Ovary (tissue), 9 donors: Measurements from ENCODE around the gene EEFSEC. TPM values are rescaled to one million over a fixed set of nuclear protein-coding genes. Genes with fewer than 3 reads are reported as not detected.

Experiments
- DNase-seq, 5 donors: peaks; one replicate each; pipeline ENCODE4 v3.0.0-alpha.2; 2019 to 2020
- H3K27ac ChIP-seq, 2 donors: fragments of 200-600 bp; one replicate each; pipeline versions ENCODE4 v1.5.1 to v1.8.0; 2019 to 2022
- H3K27me3 ChIP-seq: fragments of 200-600 bp; one replicate; pipeline ENCODE4 v1.8.0; 2022
- H3K36me3 ChIP-seq: fragments of 200-600 bp; sonication (generic); one replicate; pipeline ENCODE4 v1.5.1; 2019
- H3K4me1 ChIP-seq: one replicate; pipeline ENCODE4 v1.8.1; 2013; ENCODE audit warnings: mild to moderate bottlenecking, moderate library complexity; ENCODE audit not compliant: insufficient read depth
- H3K4me3 ChIP-seq: fragments of 200-600 bp; sonication (generic); one replicate; pipeline ENCODE4 v1.5.1; 2017
- H3K9me3 ChIP-seq, 2 donors: fragments of 200-600 bp in 1 of 2; sonication (generic) in 1 of 2; one replicate each; pipeline versions ENCODE4 v1.5.1 to v1.8.1; 2013 to 2019; ENCODE audit warnings: mild to moderate bottlenecking in 1 of 2, moderate library complexity in 1 of 2
- CTCF ChIP-seq, 3 donors: fragments of 450-650 bp in 2 of 3; fragments of 200-600 bp in 1 of 3; IDR thresholded peaks; one replicate each; pipeline versions ENCODE4 v1.5.1 to v1.8.0; 2016 to 2022; ENCODE audit warnings: antibody characterized with exemption in 3 of 3, mild to moderate bottlenecking in 1 of 3
- EP300 ChIP-seq: sonication (generic); formaldehyde crosslinking; IDR thresholded peaks from one replicate; pipeline ENCODE4 v1.6.1; 2017; ENCODE audit warnings: antibody characterized with exemption
- POLR2A ChIP-seq: fragments of 450-650 bp; IDR thresholded peaks from one replicate; pipeline ENCODE4 v1.6.1; 2017; ENCODE audit warnings: antibody characterized with exemption, mild to moderate bottlenecking, moderate library complexity
- WGBS, 3 donors: extraction: QIAGEN DNeasy Blood & Tissue Kit in 1 of 3; methylation state at CpG; one replicate each; pipeline versions ENCODE4 v1.1.5 to v1.1.7; 2013 to 2017; 5-methylcytosine and 5-hydroxymethylcytosine counted together
- intact Hi-C, 4 donors: fragments of 100-400 bp; cut with DNase I; formaldehyde crosslinking; loops; one replicate each; pipeline versions ENCODE4 v1.11.0 to v1.15.1; 2022 to 2023
- polyA plus RNA-seq, 2 donors: library from polyadenylated mRNA; stranded (reverse); fragments of 200-250 nt in 1 of 2; fragments of 350-450 nt in 1 of 2; fragmentation: Illumina TruSeq in 1 of 2; extraction: RNeasy Lipid Tissue Mini Kit (QIAGEN cat#74804) in 1 of 2; gene quantifications; one replicate each; pipeline ENCODE4 v1.2.3, GENCODE V29; 2013 to 2014
- total RNA-seq, 7 donors: library from RNA; depleted of rRNA in 2 of 7; stranded (reverse); fragments of >200 nt in 2 of 7; fragmentation: NEBNext Ultra II Directional in 3 of 7; extraction: Animal tissue kit (Norgen Biotek cat#: 25700) in 3 of 7; gene quantifications; one replicate each; pipeline versions ENCODE4 v1.1.0 to v1.2.4, GENCODE V29; 2016 to 2023
- donor health status: DM: no; HTN: no; CAD: no; lungs with moderate emphysema.
- donor health status: DM: no; HTN: no; CAD: no.
- donor health status: Bipolar disorder and iron deficiency.
- donor health status: DM: yes; HTN: yes; CAD: no.
- donor health status: DM: no; HTN: no; CAD: no.
- donor health status: DM: yes; HTN: yes; CAD: no.

The EEFSEC gene
- total and polyA plus RNA-seq, 9 donors, result 6.8 to 21.0 (median 15.4) TPM

- TF ChIP-seq POLR2A (no peak), CTCF (IDR thresholded peaks at IDR 0.05) (no peak), EP300 (no peak)
- Histone ChIP-seq H3K4me1 (no peaks in the 10 kb centered on the region), H3K36me3 (no peaks in the 10 kb centered on the region), H3K27me3 (no peaks in the 10 kb centered on the region), H3K27ac (no peak overlapping the region), H3K4me3 (no peak overlapping the region), H3K9me3 (no peaks in the 10 kb centered on the region)
- DNase-seq, result no peak
- intact Hi-C loops, result loop anchor here (5.0 to 10.0 kb wide), 7 partner anchors 62 to 260 kb away; partner anchors contain the start of gene GATA2 (in 1 of the 4)
- 83 to 91% (median 86%) methylated on average over 23 of the region's 23 CpGs for WGBS, 3 donors
Observed at GRCh38 chr3:128425142-128425845, 272.0 kb downstream of the EEFSEC start.

- Histone ChIP-seq H3K4me1 (no peaks in the 10 kb centered on the region), H3K27me3 (no peaks in the 10 kb centered on the region), H3K27ac (no peak overlapping the region), H3K36me3 (no peaks in the 10 kb centered on the region), H3K9me3 (no peaks in the 10 kb centered on the region), H3K4me3 (no peak overlapping the region)
- intact Hi-C loops, result loop anchor here (2.0 to 10.0 kb wide), 9 partner anchors 62 to 261 kb away; partner anchors contain the start of gene GATA2 (in 1 of the 4)
- 73 to 82% (median 80%) methylated on average over 8 of the region's 8 CpGs for WGBS, 3 donors
- DNase-seq, result no peak
- TF ChIP-seq CTCF (IDR thresholded peaks at IDR 0.05) (no peak), EP300 (no peak), POLR2A (no peak)
Observed at GRCh38 chr3:128425846-128426127, 272.5 kb downstream of the EEFSEC start.

GRCh38 chr3:128426128-128426921 lies 273.0 kb downstream of the EEFSEC start:
- peak; percentile 33 to 69 (median 47) for DNase-seq
- intact Hi-C loops, result loop anchor here (2.0 to 10.0 kb wide), 9 partner anchors 61 to 262 kb away; partner anchors contain the start of gene GATA2 (in 1 of the 4)
- Histone ChIP-seq H3K4me1 (no peaks in the 10 kb centered on the region), H3K27me3 (no peaks in the 10 kb centered on the region), H3K27ac (no peak overlapping the region), H3K36me3 (no peaks in the 10 kb centered on the region), H3K9me3 (no peaks in the 10 kb centered on the region), H3K4me3 (no peak overlapping the region)
- 9 to 12% (median 9%) methylated on average over 56 to 66 of the region's 66 CpGs for WGBS, 3 donors
- TF ChIP-seq POLR2A, result no peak
- TF ChIP-seq CTCF (IDR thresholded peaks at IDR 0.05), result peak; percentile 55 to 93 (median 90)

- peak in 1 of 5 donors; percentile 28 for DNase-seq
- 88 to 92% (median 89%) methylated on average over 15 of the region's 15 CpGs for WGBS, 3 donors
- intact Hi-C loops, result loop anchor here (2.0 to 10.0 kb wide), 9 partner anchors 60 to 263 kb away; partner anchors contain the start of gene GATA2 (in 1 of the 4)
Observed at GRCh38 chr3:128427175-128427857, 274.0 kb downstream of the EEFSEC start.

More at GRCh38 chr3:128427175-128427857, 274.0 kb downstream of the EEFSEC start:
- Histone ChIP-seq H3K9me3 (no peaks in the 10 kb centered on the region), H3K36me3 (no peaks in the 10 kb centered on the region), H3K4me1 (no peaks in the 10 kb centered on the region), H3K27ac (no peak overlapping the region), H3K27me3 (no peaks in the 10 kb centered on the region), H3K4me3 (no peak overlapping the region)
- TF ChIP-seq EP300 (no peak), POLR2A (no peak), CTCF (IDR thresholded peaks at IDR 0.05) (no peak)
